Mammary epithelial cell (primary cell): Measurements from ENCODE around the gene ERBB4.

Experiments
- EZH2 ChIP-seq: IDR thresholded peaks from 2 replicates; pipeline ENCODE4 v1.6.1; 2012; ENCODE audit warnings: low read length, inconsistent platforms, borderline replicate concordance
- TF ChIP-seq, protein P1 (sequence below), 2 donors: IDR thresholded peaks in 1 of 2; conservative IDR thresholded peaks in 1 of 2; 2 replicates each; pipeline ENCODE4 v1.5.1; 2011 to 2012; ENCODE audit warnings: inconsistent platforms in 2 of 2, low read length in 2 of 2, mild to moderate bottlenecking in 2 of 2, control low read depth in 1 of 2, low read depth in 1 of 2; ENCODE audit not compliant: insufficient read depth in 1 of 2; ENCODE audit errors: extremely low read depth in 1 of 2

- TF ChIP-seq, protein P1, sequence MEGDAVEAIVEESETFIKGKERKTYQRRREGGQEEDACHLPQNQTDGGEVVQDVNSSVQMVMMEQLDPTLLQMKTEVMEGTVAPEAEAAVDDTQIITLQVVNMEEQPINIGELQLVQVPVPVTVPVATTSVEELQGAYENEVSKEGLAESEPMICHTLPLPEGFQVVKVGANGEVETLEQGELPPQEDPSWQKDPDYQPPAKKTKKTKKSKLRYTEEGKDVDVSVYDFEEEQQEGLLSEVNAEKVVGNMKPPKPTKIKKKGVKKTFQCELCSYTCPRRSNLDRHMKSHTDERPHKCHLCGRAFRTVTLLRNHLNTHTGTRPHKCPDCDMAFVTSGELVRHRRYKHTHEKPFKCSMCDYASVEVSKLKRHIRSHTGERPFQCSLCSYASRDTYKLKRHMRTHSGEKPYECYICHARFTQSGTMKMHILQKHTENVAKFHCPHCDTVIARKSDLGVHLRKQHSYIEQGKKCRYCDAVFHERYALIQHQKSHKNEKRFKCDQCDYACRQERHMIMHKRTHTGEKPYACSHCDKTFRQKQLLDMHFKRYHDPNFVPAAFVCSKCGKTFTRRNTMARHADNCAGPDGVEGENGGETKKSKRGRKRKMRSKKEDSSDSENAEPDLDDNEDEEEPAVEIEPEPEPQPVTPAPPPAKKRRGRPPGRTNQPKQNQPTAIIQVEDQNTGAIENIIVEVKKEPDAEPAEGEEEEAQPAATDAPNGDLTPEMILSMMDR (conservative IDR thresholded peaks at IDR 0.05 in 1 of 2, IDR thresholded peaks at IDR 0.05 in 1 of 2; ENCODE audit: extremely low read depth in 1 of 2, insufficient read depth in 1 of 2, low read depth in 1 of 2, low read length in 2 of 2), result no peak
- no peak for TF ChIP-seq EZH2
Observed at GRCh38 chr2:211495339-211495738, 1043.3 kb downstream of the ERBB4 start.
